Kidney (tissue), 14 donors: Measurements from ENCODE around the gene NTRK3. TPM values are rescaled to one million over a fixed set of nuclear protein-coding genes. Genes with fewer than 3 reads are reported as not detected.

Source experiments
- DNase-seq, 5 donors: peaks; one replicate each; pipeline ENCODE4 v3.0.0-alpha.2; 2013 to 2020
- FAIRE-seq: peaks from 2 replicates; lab custom pipeline; 2012; peaks lifted over from hg19 to GRCh38; lab: Jason Lieb, UNC
- H3K27ac ChIP-seq, 2 donors: one replicate each; pipeline ENCODE4 v1.7.0; 2013; ENCODE audit warnings: low read depth in 2 of 2, low read length in 2 of 2, inconsistent platforms in 1 of 2
- H3K27me3 ChIP-seq: one replicate; pipeline ENCODE4 v1.7.1; 2013; ENCODE audit warnings: low read length, inconsistent platforms; ENCODE audit not compliant: control insufficient read depth, insufficient read depth
- H3K36me3 ChIP-seq, 3 donors: one replicate each; pipeline versions ENCODE4 v1.7.0 to v1.7.1; 2013; ENCODE audit warnings: low read length in 3 of 3, control low read depth in 1 of 3, inconsistent platforms in 1 of 3; ENCODE audit not compliant: insufficient read depth in 3 of 3, control insufficient read depth in 2 of 3
- H3K4me1 ChIP-seq, 3 donors: one replicate each; pipeline versions ENCODE4 v1.7.0 to v1.7.1; 2013; ENCODE audit warnings: low read length in 3 of 3, inconsistent platforms in 1 of 3, low read depth in 1 of 3; ENCODE audit not compliant: control insufficient read depth in 2 of 3, insufficient read depth in 2 of 3
- H3K4me3 ChIP-seq, 3 donors: one replicate each; pipeline versions ENCODE4 v1.7.0 to v1.8.1; 2013; ENCODE audit warnings: low read length in 3 of 3, control low read depth in 1 of 3, inconsistent platforms in 1 of 3
- H3K9ac ChIP-seq, 3 donors: one replicate each; pipeline versions ENCODE4 v1.7.0 to v1.7.1; 2013; ENCODE audit warnings: low read length in 3 of 3, control low read depth in 1 of 3, inconsistent platforms in 1 of 3
- H3K9me3 ChIP-seq, 3 donors: one replicate each; pipeline versions ENCODE4 v1.7.0 to v1.7.1; 2013; ENCODE audit warnings: low read length in 3 of 3, control low read depth in 1 of 3, inconsistent platforms in 1 of 3; ENCODE audit not compliant: control insufficient read depth in 2 of 3, insufficient read depth in 1 of 3
- CTCF ChIP-seq: IDR thresholded peaks from 3 replicates; pipeline ENCODE4 v1.5.1; 2012; ENCODE audit warnings: mild to moderate bottlenecking, moderate library complexity, borderline replicate concordance; ENCODE audit not compliant: insufficient read depth; ENCODE audit errors: extremely low read depth
- intact Hi-C: fragments of 100-400 bp; cut with DNase I; formaldehyde crosslinking; loops from one replicate; pipeline ENCODE4 v1.11.1; 2022
- polyA plus RNA-seq: library from polyadenylated mRNA; stranded (reverse); fragments of 350-450 nt; fragmentation: Illumina TruSeq; extraction: RNeasy Lipid Tissue Mini Kit (QIAGEN cat#74804); gene quantifications from one replicate; pipeline ENCODE4 v1.2.3, GENCODE V29; 2014; ENCODE audit warnings: low read depth, low replicate concordance; ENCODE audit not compliant: insufficient read depth
- total RNA-seq: library from RNA; stranded (reverse); fragmentation: NEBNext Ultra II Directional; extraction: Animal tissue kit (Norgen Biotek cat#: 25700); gene quantifications from one replicate; pipeline ENCODE4 v1.2.1, GENCODE V29; 2021
- donor health status: control.
- donor health status: control.
- donor health status: control.
- donor health status: control.
- donor health status: control.
- donor health status: DM: yes; HTN: yes; CAD: no.
- donor health status: Normal renal cell carcinoma (clear cell type).

NTRK3 gene
- total and polyA plus RNA-seq, 2 donors from 2014 or later, result 8.9 to 25.5 TPM

- TF ChIP-seq CTCF, result no peak
- FAIRE-seq, result no peak
- Histone ChIP-seq H3K9me3 (no peaks in the 10 kb centered on the region), H3K4me1 (no peaks in the 10 kb centered on the region), H3K27me3 (no peaks in the 10 kb centered on the region), H3K36me3 (no peaks in the 10 kb centered on the region), H3K4me3 (no peak overlapping the region), H3K27ac (no peak overlapping the region), H3K9ac (no peak overlapping the region)
- no peak for DNase-seq
- intact Hi-C loops, result no loop called here
Measured at GRCh38 chr15:88152672-88153071, 103.9 kb downstream of the NTRK3 start.

- Histone ChIP-seq H3K4me1 (no peaks in the 10 kb centered on the region), H3K27me3 (no peaks in the 10 kb centered on the region), H3K4me3 (no peak overlapping the region), H3K9ac (no peak overlapping the region), H3K9me3 (no peaks in the 10 kb centered on the region), H3K36me3 (no peaks in the 10 kb centered on the region), H3K27ac (no peak overlapping the region)
- intact Hi-C loops, result no loop called here
- no peak for TF ChIP-seq CTCF
- no peak for DNase-seq
- FAIRE-seq, result no peak
Measured at GRCh38 chr15:88147760-88148159, 108.8 kb downstream of the NTRK3 start.

GRCh38 chr15:88144921-88145653 is 111.5 kb downstream of the NTRK3 start:
- TF ChIP-seq CTCF, result no peak
- H3K36me3 ChIP-seq, result no peaks in the 10 kb centered on the region
- no peak for FAIRE-seq
- H3K4me3 ChIP-seq, result no peak overlapping the region
- DNase-seq, result no peak
- H3K9ac ChIP-seq, result no peak overlapping the region
- H3K27me3 ChIP-seq, result no peaks in the 10 kb centered on the region
- intact Hi-C loops, result no loop called here
- no peaks in the 10 kb centered on the region for H3K9me3 ChIP-seq
- no peaks in the 10 kb centered on the region for H3K4me1 ChIP-seq
- H3K27ac ChIP-seq, result no peak overlapping the region
